HCT116 (cell line): ENCODE results near the gene ARL5B. TPM values are rescaled to one million over a fixed set of nuclear protein-coding genes. Genes with fewer than 3 reads are reported as not detected.

ENCODE experiments used
- ATAC-seq: fragments of 200-7000 bp; cut with Tn5 transposase; 2 replicates; pipeline ENCODE4 v1.9.1; 2020; ENCODE audit warnings: mild to moderate bottlenecking, moderate library complexity
- BruUV-seq: library from RNA; stranded (reverse); fragments of 400-500 nt; replicated peaks from 2 replicates; lab custom pipeline; 2021; lab: Mats Ljungman, UMichigan
- CTCF ChIA-PET: fragments of 300-600 bp; sonication (Branson Sonifier 250); formaldehyde crosslinking; loops from one replicate; lab custom pipeline; 2021; ENCODE audit warnings: antibody characterized with exemption; lab: Charles Lee
- POLR2A ChIA-PET: fragments of 300-600, 350-600 bp; sonication (Branson Sonifier 250); formaldehyde crosslinking; loops from one replicate; lab custom pipeline; 2021; ENCODE audit warnings: antibody characterized with exemption; lab: Charles Lee
- RAD21 ChIA-PET, 2 experiments: fragments of 300-600 bp; sonication (Branson Sonifier 250); formaldehyde crosslinking; loops; one replicate each; lab custom pipeline; 2023; ENCODE audit warnings: low total read pairs in 2 of 2; ENCODE audit not compliant: uncharacterized antibody in 2 of 2, unreplicated experiment in 2 of 2, low non-redundant PET in 1 of 2; lab: Charles Lee
- DNase-seq: peaks from one replicate; pipeline ENCODE4 v3.0.0-alpha.2; 2010; ENCODE audit warnings: low read depth, low spot score
- H2AFZ ChIP-seq: fragments of 200-600 bp; shearing (Covaris generic), sonication (generic); 2 replicates; pipeline ENCODE4 v1.6.1; 2017; ENCODE audit warnings: low read depth, mixed run types, mixed read lengths, antibody characterized with exemption, low read length; ENCODE audit not compliant: poor library complexity, severe bottlenecking
- H3K27ac ChIP-seq: 2 replicates; pipeline ENCODE4 v1.5.1; 2012; ENCODE audit warnings: low read depth, low read length
- H3K27me3 ChIP-seq: fragments of 200-600 bp; sonication (generic); 2 replicates; pipeline ENCODE4 v1.6.1; 2016; ENCODE audit warnings: mixed run types, low read length, mixed read lengths; ENCODE audit not compliant: insufficient read depth
- H3K36me3 ChIP-seq, 2 experiments: fragments of 200-500 bp in 1 of 2; fragments of 200-600 bp in 1 of 2; sonication (Bioruptor generic) in 1 of 2; sonication (generic) in 1 of 2; 2 replicates each; pipeline versions ENCODE4 v1.5.1 to v1.6.1; 2014 to 2016; ENCODE audit warnings: low read length in 2 of 2, inconsistent platforms in 1 of 2, mixed read lengths in 1 of 2, mixed run types in 1 of 2; ENCODE audit not compliant: insufficient read depth in 2 of 2, control insufficient read depth in 1 of 2
- H3K4me1 ChIP-seq, 2 experiments: fragments of 200-600 bp in 1 of 2; sonication (generic) in 1 of 2; 2 replicates each; pipeline versions ENCODE4 v1.5.1 to v1.6.1; 2012 to 2017; ENCODE audit warnings: low read length in 2 of 2, inconsistent platforms in 1 of 2, mild to moderate bottlenecking in 1 of 2, mixed read lengths in 1 of 2, mixed run types in 1 of 2, moderate library complexity in 1 of 2; ENCODE audit not compliant: insufficient read depth in 2 of 2, control insufficient read depth in 1 of 2
- H3K4me2 ChIP-seq: fragments of 200-600 bp; sonication (generic); 2 replicates; pipeline ENCODE4 v1.6.1; 2017; ENCODE audit warnings: mixed run types, low read length, mixed read lengths
- H3K4me3 ChIP-seq, 2 experiments: fragments of 200-600 bp in 1 of 2; sonication (generic) in 1 of 2; replicated peaks in 1 of 2; 2 replicates each; pipeline ENCODE4 v1.5.1; 2011 to 2016; ENCODE audit warnings: low read length in 2 of 2, control low read depth in 1 of 2, low read depth in 1 of 2, mild to moderate bottlenecking in 1 of 2, mixed read lengths in 1 of 2, mixed run types in 1 of 2
- H3K79me2 ChIP-seq: fragments of 200-600 bp; sonication (generic); 2 replicates; pipeline ENCODE4 v1.6.1; 2017; ENCODE audit warnings: mild to moderate bottlenecking, mixed run types, low read length, moderate library complexity, mixed read lengths; ENCODE audit not compliant: insufficient read depth
- H3K9ac ChIP-seq: fragments of 200-600 bp; sonication (generic); 2 replicates; pipeline ENCODE4 v1.6.1; 2016; ENCODE audit warnings: low read length, mixed read lengths
- H3K9me2 ChIP-seq: fragments of 200-600 bp; sonication (generic), shearing (Covaris generic); 2 replicates; pipeline ENCODE4 v1.6.1; 2017; ENCODE audit warnings: mixed run types, mild to moderate bottlenecking, moderate library complexity; ENCODE audit not compliant: insufficient read depth
- H3K9me3 ChIP-seq, 2 experiments: fragments of 200-500 bp in 1 of 2; fragments of 200-600 bp in 1 of 2; sonication (Bioruptor generic) in 1 of 2; sonication (generic) in 1 of 2; 2 replicates each; pipeline ENCODE4 v1.6.1; 2014 to 2017; ENCODE audit warnings: low read length in 2 of 2, mixed read lengths in 2 of 2, inconsistent platforms in 1 of 2, low read depth in 1 of 2, mild to moderate bottlenecking in 1 of 2, mixed run types in 1 of 2, moderate library complexity in 1 of 2; ENCODE audit not compliant: control insufficient read depth in 1 of 2, insufficient read depth in 1 of 2
- H4K20me1 ChIP-seq: fragments of 200-600 bp; sonication (generic), shearing (Covaris generic); 2 replicates; pipeline ENCODE4 v1.6.1; 2017; ENCODE audit warnings: mixed run types, mild to moderate bottlenecking, moderate library complexity; ENCODE audit not compliant: insufficient read depth
- CBX3 ChIP-seq: IDR thresholded peaks from 2 replicates; pipeline ENCODE4 v1.6.1; 2012; ENCODE audit warnings: low read depth
- CEBPB ChIP-seq: IDR thresholded peaks from 2 replicates; pipeline ENCODE4 v1.6.1; 2012; ENCODE audit warnings: low read depth
- ELF1 ChIP-seq: IDR thresholded peaks from 2 replicates; pipeline ENCODE4 v1.6.1; 2012; ENCODE audit warnings: low read depth, borderline replicate concordance
- EZH2 ChIP-seq: fragments of 200-600 bp; sonication (generic); IDR thresholded peaks from 2 replicates; pipeline ENCODE4 v1.6.1; 2017; ENCODE audit warnings: antibody characterized with exemption, mixed run types
- FOSL1 ChIP-seq: IDR thresholded peaks from 2 replicates; pipeline ENCODE4 v1.6.1; 2012; ENCODE audit warnings: low read depth
- JUND ChIP-seq: IDR thresholded peaks from 2 replicates; pipeline ENCODE4 v1.6.1; 2012
- POLR2A ChIP-seq: IDR thresholded peaks from 2 replicates; pipeline ENCODE4 v1.7.0; 2011; ENCODE audit warnings: borderline replicate concordance; ENCODE audit not compliant: insufficient read depth, insufficient read length; ENCODE audit errors: extremely low read depth
- POLR2AphosphoS5 ChIP-seq: IDR thresholded peaks from 2 replicates; pipeline ENCODE4 v1.6.1; 2011; ENCODE audit warnings: mild to moderate bottlenecking, low read depth, low read length, moderate library complexity
- RAD21 ChIP-seq: IDR thresholded peaks from 2 replicates; pipeline ENCODE4 v1.6.1; 2012; ENCODE audit warnings: low read depth, mild to moderate bottlenecking
- SIN3A ChIP-seq: IDR thresholded peaks from 2 replicates; pipeline ENCODE4 v1.6.1; 2012; ENCODE audit warnings: low read depth
- TCF7L2 ChIP-seq: IDR thresholded peaks from 2 replicates; pipeline ENCODE4 v1.7.0; 2011; ENCODE audit warnings: borderline replicate concordance, inconsistent platforms; ENCODE audit not compliant: insufficient read depth, insufficient read length; ENCODE audit errors: extremely low read depth
- YY1 ChIP-seq: IDR thresholded peaks from 2 replicates; pipeline ENCODE4 v1.6.1; 2011; ENCODE audit warnings: low read length, low read depth, moderate library complexity, mild to moderate bottlenecking; ENCODE audit not compliant: insufficient replicate concordance; ENCODE audit errors: extremely low read depth
- ZBTB33 ChIP-seq: IDR thresholded peaks from 2 replicates; pipeline ENCODE4 v1.6.1; 2011; ENCODE audit warnings: mild to moderate bottlenecking, low read length, moderate library complexity; ENCODE audit not compliant: insufficient replicate concordance; ENCODE audit errors: extremely low read depth
- ZNF274 ChIP-seq: fragments of 200-500 bp; sonication (Bioruptor generic); IDR thresholded peaks from 2 replicates; pipeline ENCODE4 v1.6.1; 2014; ENCODE audit warnings: mild to moderate bottlenecking, low read depth, low read length, inconsistent platforms
- intact Hi-C: fragments of 100-400 bp; cut with micrococcal nuclease; formaldehyde crosslinking; loops from 2 replicates; pipeline ENCODE4 v1.10.0; 2022
- total RNA-seq: library from RNA; stranded (reverse); gene quantifications from one replicate; pipeline ENCODE4 v1.2.1, GENCODE V29; 2021; ENCODE audit not compliant: unreplicated experiment
- TF ChIP-seq, protein P1 (sequence below), 3 experiments: fragments of 200-600 bp in 1 of 3; sonication (generic) in 1 of 3; IDR thresholded peaks in 2 of 3; conservative IDR thresholded peaks in 1 of 3; 2 replicates each; pipeline ENCODE4 v1.5.1; 2012 to 2017; ENCODE audit warnings: low read depth in 2 of 3, low read length in 2 of 3, antibody characterized with exemption in 1 of 3, borderline replicate concordance in 1 of 3, control low read depth in 1 of 3, mild to moderate bottlenecking in 1 of 3, mixed read lengths in 1 of 3, mixed run types in 1 of 3, moderate library complexity in 1 of 3; ENCODE audit not compliant: insufficient read depth in 1 of 3
- TF ChIP-seq, protein P2 (sequence below): IDR thresholded peaks from 2 replicates; pipeline ENCODE4 v1.6.1; 2012

Gene ARL5B
- total RNA-seq, 1 experiment from 2014 or later, result 21.1 TPM

DNA sequence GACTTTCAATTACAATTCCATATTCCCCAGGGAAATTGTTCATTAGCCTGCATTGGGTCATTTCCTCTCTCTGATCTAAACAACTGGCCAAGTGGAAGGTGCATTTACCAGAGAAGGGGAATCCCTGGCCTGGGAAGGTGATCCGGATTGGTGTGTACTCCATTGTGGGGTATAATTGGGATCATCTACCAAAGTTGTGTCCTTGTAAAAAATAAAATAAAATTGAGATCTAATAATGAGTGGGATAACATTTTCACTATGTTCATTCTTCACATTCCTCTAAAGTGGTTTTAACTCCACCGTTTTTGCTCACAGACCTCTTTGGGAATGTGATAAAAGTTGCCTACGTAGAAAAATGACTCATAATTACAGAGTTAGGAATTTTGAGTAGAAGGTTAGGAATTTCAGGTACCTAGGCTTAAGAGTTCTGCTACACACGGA lies 22.8 kb downstream of the ARL5B start:
- RAD21 ChIA-PET, result no interaction called here
- H3K9me3 ChIP-seq, result no peaks in the 10 kb centered on the region
- peak; percentile 77 for ATAC-seq
- H3K4me2 ChIP-seq, result peak overlapping the region; percentile 60
- intact Hi-C loops, result no loop called here
- H3K27ac ChIP-seq, result peak overlapping the region; percentile 55; the same call in 1 of the 2 replicates
- no peaks in the 10 kb centered on the region for H4K20me1 ChIP-seq
- DNase-seq, result no peak
- POLR2A ChIA-PET, result no interaction called here
- no peaks in the 10 kb centered on the region for H3K36me3 ChIP-seq
- H3K79me2 ChIP-seq, result no peaks in the 10 kb centered on the region
- CTCF ChIA-PET, result no interaction called here
- no TSS peak for BruUV-seq
- H3K4me3 ChIP-seq, result peak overlapping the region in 1 of 2 experiments; percentile 0; a peak in 1 of 4 replicates
- H2AFZ ChIP-seq, result no peak overlapping the region
- H3K9me2 ChIP-seq, result no peaks in the 10 kb centered on the region
- H3K27me3 ChIP-seq, result no peaks in the 10 kb centered on the region
- peaks cover 16 to 51% of the 10 kb centered on the region in 2 experiments for H3K4me1 ChIP-seq
- peak; percentile 38 for TF ChIP-seq JUND
- 0 out of 2 replicates have a peak, but pooled peaks have one; percentile 9 for TF ChIP-seq CEBPB
- TF ChIP-seq, protein P1, sequence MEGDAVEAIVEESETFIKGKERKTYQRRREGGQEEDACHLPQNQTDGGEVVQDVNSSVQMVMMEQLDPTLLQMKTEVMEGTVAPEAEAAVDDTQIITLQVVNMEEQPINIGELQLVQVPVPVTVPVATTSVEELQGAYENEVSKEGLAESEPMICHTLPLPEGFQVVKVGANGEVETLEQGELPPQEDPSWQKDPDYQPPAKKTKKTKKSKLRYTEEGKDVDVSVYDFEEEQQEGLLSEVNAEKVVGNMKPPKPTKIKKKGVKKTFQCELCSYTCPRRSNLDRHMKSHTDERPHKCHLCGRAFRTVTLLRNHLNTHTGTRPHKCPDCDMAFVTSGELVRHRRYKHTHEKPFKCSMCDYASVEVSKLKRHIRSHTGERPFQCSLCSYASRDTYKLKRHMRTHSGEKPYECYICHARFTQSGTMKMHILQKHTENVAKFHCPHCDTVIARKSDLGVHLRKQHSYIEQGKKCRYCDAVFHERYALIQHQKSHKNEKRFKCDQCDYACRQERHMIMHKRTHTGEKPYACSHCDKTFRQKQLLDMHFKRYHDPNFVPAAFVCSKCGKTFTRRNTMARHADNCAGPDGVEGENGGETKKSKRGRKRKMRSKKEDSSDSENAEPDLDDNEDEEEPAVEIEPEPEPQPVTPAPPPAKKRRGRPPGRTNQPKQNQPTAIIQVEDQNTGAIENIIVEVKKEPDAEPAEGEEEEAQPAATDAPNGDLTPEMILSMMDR (IDR thresholded peaks at IDR 0.05 in 2 of 3, conservative IDR thresholded peaks at IDR 0.05 in 1 of 3; ENCODE audit: borderline replicate concordance in 1 of 3, insufficient read depth in 1 of 3, low read depth in 2 of 3, low read length in 2 of 3), result no peak
- TF ChIP-seq ZBTB33, result no peak
- TF ChIP-seq, protein P2, sequence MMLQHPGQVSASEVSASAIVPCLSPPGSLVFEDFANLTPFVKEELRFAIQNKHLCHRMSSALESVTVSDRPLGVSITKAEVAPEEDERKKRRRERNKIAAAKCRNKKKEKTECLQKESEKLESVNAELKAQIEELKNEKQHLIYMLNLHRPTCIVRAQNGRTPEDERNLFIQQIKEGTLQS, result no peak
- TF ChIP-seq ELF1, result no peak
- TF ChIP-seq POLR2A, result no peak
- TF ChIP-seq EZH2, result no peak
- no peak; the same call in 1 of the 2 replicates for TF ChIP-seq POLR2AphosphoS5
- TF ChIP-seq YY1, result no peak
- TF ChIP-seq TCF7L2, result no peak
- TF ChIP-seq CBX3, result no peak
- TF ChIP-seq ZNF274, result no peak
- TF ChIP-seq RAD21, result no peak
- peak; percentile 55 for TF ChIP-seq FOSL1
- no peak for TF ChIP-seq SIN3A
- H3K9ac ChIP-seq, result peak overlapping the region; percentile 19
